ENCODE data around the gene PBLD.
"Not testable (repeated sequence)": the region's sequence is repeated elsewhere in the genome, so short reads cannot be mapped to it uniquely, and the experiment has no call there.

The PBLD gene

DNA sequence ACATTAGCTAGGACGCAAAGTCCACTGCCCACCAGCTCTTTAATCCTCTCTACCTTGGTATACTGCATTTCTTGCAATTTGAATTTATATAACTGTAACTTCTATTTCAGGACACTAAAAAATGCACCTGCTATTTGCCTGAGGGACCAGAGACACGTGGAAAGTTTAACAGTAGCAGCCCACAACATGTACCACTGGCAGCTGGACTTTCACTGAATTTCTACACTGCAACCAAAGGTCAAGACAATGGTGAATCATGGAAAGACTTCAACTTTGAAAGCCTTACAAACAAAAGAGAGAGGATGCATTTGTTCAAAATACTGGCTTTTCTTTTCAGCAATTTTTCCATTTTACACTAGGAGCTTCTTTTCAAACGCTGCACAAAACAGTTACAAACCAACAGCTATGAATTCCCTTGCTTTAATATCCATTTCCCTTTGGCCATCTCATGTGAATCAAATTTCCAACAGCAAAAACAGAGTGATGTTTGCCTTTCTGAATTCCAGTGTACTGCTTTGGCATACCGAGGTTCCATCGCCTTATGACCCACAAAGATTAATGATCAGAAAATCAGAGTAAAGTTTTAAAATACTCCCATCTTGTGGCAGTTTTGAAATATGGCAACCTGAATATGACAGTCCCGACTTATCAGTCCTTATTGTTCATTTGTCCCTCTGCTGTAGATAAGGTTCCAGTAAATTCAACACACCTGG, 30.8 kb downstream of the PBLD start:
- no peaks in the 10 kb centered on the region for H3K36me3 ChIP-seq (ENCODE audit: control insufficient read depth, insufficient read depth, low read length, severe bottlenecking)
- no peaks in the 10 kb centered on the region for H3K9me3 ChIP-seq (ENCODE audit: control insufficient read depth, low read length)
- peak overlapping the region; percentile 14 for H3K4me3 ChIP-seq (ENCODE audit: low read length)
- peaks cover 13% of the 10 kb centered on the region for H3K4me1 ChIP-seq (ENCODE audit: control insufficient read depth, insufficient read depth, low read length)
- H3K9ac ChIP-seq (ENCODE audit: low read length), result peak overlapping the region; percentile 6
- DNase-seq (ENCODE audit: low read depth), result peak; percentile 83
- H3K27me3 ChIP-seq (replicated peaks; ENCODE audit: control insufficient read depth, insufficient read depth, low read length), result no peaks in the 10 kb centered on the region

DNA sequence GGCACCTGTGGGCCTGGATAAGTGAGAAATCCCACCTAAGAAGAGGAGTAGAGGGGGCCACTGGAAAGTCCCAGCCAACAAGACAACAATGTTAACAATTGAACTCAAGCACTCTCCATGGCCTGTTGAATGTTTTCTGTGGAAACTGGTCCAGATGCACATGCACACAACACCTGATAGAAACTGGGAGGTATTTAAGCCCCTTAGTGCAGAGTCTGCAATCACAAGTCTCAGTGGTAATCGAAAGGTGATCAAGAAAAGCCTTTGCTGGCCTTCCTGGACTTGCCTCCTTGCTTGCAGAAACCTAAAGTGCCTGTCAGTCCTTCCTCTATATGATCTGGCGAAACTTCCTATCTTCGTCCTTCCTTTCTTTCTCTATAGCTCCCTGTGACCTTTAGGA, 31.4 kb downstream of the PBLD start:
- Histone ChIP-seq H3K9me3 (ENCODE audit: control insufficient read depth, low read length) (no peaks in the 10 kb centered on the region), H3K4me3 (ENCODE audit: low read length) (no peak overlapping the region), H3K27me3 (replicated peaks; ENCODE audit: control insufficient read depth, insufficient read depth, low read length) (no peaks in the 10 kb centered on the region), H3K36me3 (ENCODE audit: control insufficient read depth, insufficient read depth, low read length, severe bottlenecking) (no peaks in the 10 kb centered on the region), H3K9ac (ENCODE audit: low read length) (no peak overlapping the region), H3K4me1 (ENCODE audit: control insufficient read depth, insufficient read depth, low read length) (peaks cover 20% of the 10 kb centered on the region)
- DNase-seq (ENCODE audit: low read depth), result no peak

DNA sequence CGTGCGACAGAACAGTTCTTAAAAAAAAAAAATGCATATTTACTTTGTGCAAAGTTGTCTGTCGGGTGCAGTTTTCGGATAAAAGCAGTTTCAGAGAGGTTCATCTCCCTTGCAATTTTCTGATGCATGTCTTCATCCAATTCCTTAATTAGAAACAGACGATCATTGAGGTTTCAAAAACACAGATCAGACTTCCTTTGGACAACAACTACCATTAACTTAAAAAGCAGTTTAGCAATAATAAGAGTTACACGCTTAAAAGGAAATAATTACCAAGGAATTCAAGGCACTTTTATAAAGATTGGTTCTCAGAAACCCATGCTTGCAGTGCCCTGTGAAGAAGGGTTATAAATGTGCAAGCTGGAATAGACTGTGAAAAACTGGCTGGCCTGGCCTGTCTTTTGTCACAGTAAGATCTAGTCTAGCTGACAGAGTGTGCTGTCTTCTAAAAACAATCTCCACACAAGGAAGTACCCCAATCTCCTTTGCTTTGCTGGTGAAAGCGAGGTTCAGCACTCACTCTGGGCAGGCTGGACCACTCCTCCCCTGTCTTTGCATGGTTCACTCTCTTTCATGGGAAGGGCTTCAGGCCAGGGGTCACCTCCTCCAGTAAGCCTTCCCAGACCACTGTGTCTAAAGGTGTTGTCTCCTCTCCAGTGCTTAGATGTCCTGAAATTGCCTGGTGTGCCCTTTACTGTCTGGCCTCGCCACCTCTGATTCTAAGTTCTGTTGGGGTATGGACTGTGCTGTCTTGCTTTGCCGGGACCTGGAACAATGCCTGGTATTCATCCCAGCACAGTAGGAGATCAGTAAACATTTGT, 35.7 kb downstream of the PBLD start:
- peaks cover 21% of the 10 kb centered on the region for H3K4me1 ChIP-seq (ENCODE audit: control insufficient read depth, insufficient read depth, low read length)
- no peaks in the 10 kb centered on the region for H3K36me3 ChIP-seq (ENCODE audit: control insufficient read depth, insufficient read depth, low read length, severe bottlenecking)
- H3K27me3 ChIP-seq (replicated peaks; ENCODE audit: control insufficient read depth, insufficient read depth, low read length), result no peaks in the 10 kb centered on the region
- H3K9ac ChIP-seq (ENCODE audit: low read length), result peak overlapping the region; percentile 3
- DNase-seq (ENCODE audit: low read depth), result peak; percentile 69
- no peak overlapping the region for H3K4me3 ChIP-seq (ENCODE audit: low read length)
- no peaks in the 10 kb centered on the region for H3K9me3 ChIP-seq (ENCODE audit: control insufficient read depth, low read length)

DNA sequence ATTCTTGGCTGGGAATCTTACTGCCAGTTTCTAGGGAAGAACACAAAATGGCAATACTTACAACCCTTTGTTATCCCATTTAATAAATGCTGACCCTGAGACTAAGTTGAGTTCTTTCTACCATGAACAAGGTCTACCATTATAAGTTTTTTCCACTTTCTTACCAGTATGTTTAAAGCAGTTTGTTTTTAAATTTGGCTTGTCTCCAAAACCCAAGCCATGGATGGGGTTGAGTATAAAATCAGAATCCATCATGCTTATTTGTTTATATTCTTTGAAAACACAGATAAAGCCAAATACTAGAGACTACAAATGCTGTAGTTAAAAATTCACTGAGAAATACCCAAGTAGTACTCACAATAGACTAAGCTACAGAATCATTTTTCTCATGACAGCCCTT, 42.0 kb downstream of the PBLD start:
- H3K9ac ChIP-seq (ENCODE audit: low read length), result no peak overlapping the region
- no peaks in the 10 kb centered on the region for H3K27me3 ChIP-seq (replicated peaks; ENCODE audit: control insufficient read depth, insufficient read depth, low read length)

DNA sequence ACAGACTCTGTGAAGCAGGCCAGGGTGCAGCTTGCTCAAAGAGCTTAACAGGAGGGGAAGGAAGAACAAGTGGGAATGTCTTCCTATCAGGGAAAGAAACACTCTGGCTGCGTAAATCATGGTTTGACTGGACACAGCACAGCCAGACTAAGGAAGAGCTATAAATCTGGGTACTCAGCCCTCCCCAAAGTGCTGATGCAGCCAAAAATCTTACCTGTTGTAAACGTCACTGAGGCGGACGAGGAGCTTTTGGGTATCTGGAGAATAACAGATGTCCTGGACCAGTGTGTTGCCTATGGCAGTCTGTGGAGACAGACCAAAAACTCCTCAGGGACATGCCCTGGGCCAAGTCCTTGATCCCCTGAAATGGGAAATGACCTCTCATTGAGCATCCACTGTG, 44.0 kb downstream of the PBLD start:
- Histone ChIP-seq H3K36me3 (ENCODE audit: control insufficient read depth, insufficient read depth, low read length, severe bottlenecking) (peaks cover 6% of the 10 kb centered on the region), H3K4me1 (ENCODE audit: control insufficient read depth, insufficient read depth, low read length) (no peaks in the 10 kb centered on the region)
- no peak for DNase-seq (ENCODE audit: low read depth)

More for the DNA sequence above, 42.0 kb downstream of the PBLD start:
- Histone ChIP-seq H3K36me3 (ENCODE audit: control insufficient read depth, insufficient read depth, low read length, severe bottlenecking) (peaks cover 6% of the 10 kb centered on the region), H3K4me3 (ENCODE audit: low read length) (no peak overlapping the region), H3K9me3 (ENCODE audit: control insufficient read depth, low read length) (no peaks in the 10 kb centered on the region), H3K4me1 (ENCODE audit: control insufficient read depth, insufficient read depth, low read length) (no peaks in the 10 kb centered on the region)
- DNase-seq (ENCODE audit: low read depth), result no peak

DNA sequence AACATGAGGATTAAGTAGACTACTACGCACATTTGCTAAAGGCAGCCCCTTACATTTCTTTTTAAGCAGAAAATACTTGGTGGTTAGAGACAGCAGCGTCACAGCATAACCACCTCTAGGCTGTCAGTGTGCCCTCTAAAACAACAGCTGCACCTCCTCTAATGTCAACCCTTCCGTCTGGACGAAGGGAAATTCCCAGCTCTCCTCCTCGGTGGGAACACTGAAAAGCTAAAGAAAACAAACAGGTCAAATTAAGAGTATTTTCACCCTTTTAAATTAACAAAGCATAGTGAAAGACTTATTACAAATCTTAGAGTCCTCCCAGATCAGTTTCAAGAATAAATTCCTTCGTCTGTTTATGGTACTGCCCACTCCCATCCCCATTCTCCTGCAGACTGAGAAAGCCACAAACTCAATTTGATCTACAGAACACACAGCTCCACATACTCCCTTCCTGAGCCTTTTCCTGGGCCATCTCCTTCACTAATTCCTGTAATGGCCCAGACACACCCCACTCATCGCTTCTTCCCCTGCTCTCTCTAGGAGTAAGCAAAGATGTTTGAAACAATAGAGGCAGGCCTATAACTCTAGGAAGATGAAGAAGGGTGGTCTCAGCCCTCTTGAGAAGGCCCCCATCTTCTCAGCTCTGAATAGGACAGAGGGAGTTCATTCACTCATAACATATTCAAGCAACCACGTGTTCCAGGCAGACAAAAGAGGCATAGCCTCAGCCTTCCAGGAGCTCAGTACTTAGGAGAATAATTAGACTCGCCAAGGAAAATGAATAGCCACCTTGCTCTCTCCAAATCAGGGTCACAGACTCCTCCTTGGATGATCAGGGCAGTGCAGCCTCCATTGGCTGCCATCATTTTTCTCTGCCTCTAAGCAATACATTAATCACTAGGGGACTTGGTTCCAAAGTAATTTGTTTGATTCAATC, 48.4 kb downstream of the PBLD start:
- DNase-seq (ENCODE audit: low read depth), result no peak
- no peak overlapping the region for H3K4me3 ChIP-seq (ENCODE audit: low read length)
- peaks cover 6% of the 10 kb centered on the region for H3K36me3 ChIP-seq (ENCODE audit: control insufficient read depth, insufficient read depth, low read length, severe bottlenecking)
- H3K9me3 ChIP-seq (ENCODE audit: control insufficient read depth, low read length), result no peaks in the 10 kb centered on the region
- H3K9ac ChIP-seq (ENCODE audit: low read length), result no peak overlapping the region
- H3K27me3 ChIP-seq (replicated peaks; ENCODE audit: control insufficient read depth, insufficient read depth, low read length), result no peaks in the 10 kb centered on the region
- H3K4me1 ChIP-seq (ENCODE audit: control insufficient read depth, insufficient read depth, low read length), result no peaks in the 10 kb centered on the region

More for the DNA sequence above, 44.0 kb downstream of the PBLD start:
- Histone ChIP-seq H3K9ac (ENCODE audit: low read length) (no peak overlapping the region), H3K27me3 (replicated peaks; ENCODE audit: control insufficient read depth, insufficient read depth, low read length) (no peaks in the 10 kb centered on the region), H3K4me3 (ENCODE audit: low read length) (no peak overlapping the region), H3K9me3 (ENCODE audit: control insufficient read depth, low read length) (no peaks in the 10 kb centered on the region)

DNA sequence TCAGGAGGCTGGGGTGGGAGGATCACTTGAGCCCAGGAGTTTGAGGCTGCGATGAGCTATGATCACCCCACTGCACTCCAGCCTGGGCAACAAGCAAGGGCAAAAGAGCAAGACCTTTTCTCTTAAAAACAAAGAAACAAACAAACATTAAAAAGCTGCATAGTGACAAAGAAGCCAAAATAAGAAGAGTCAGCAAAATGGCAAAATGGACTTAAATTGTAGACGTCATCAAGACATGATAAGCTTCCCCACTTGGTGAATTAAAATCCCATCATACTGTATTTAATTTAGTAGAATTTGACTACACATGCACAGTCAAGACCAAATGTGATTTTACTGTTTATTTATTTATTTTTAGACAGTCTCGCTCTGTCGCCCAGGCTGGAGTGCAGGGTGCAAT, 52.0 kb downstream of the PBLD start:
- Histone ChIP-seq H3K9ac (ENCODE audit: low read length) (no peak overlapping the region), H3K27me3 (replicated peaks; ENCODE audit: control insufficient read depth, insufficient read depth, low read length) (no peaks in the 10 kb centered on the region), H3K4me1 (ENCODE audit: control insufficient read depth, insufficient read depth, low read length) (no peaks in the 10 kb centered on the region), H3K36me3 (ENCODE audit: control insufficient read depth, insufficient read depth, low read length, severe bottlenecking) (no peaks in the 10 kb centered on the region), H3K9me3 (ENCODE audit: control insufficient read depth, low read length) (no peaks in the 10 kb centered on the region), H3K4me3 (ENCODE audit: low read length) (no peak overlapping the region)
- no peak for DNase-seq (ENCODE audit: low read depth)

DNA sequence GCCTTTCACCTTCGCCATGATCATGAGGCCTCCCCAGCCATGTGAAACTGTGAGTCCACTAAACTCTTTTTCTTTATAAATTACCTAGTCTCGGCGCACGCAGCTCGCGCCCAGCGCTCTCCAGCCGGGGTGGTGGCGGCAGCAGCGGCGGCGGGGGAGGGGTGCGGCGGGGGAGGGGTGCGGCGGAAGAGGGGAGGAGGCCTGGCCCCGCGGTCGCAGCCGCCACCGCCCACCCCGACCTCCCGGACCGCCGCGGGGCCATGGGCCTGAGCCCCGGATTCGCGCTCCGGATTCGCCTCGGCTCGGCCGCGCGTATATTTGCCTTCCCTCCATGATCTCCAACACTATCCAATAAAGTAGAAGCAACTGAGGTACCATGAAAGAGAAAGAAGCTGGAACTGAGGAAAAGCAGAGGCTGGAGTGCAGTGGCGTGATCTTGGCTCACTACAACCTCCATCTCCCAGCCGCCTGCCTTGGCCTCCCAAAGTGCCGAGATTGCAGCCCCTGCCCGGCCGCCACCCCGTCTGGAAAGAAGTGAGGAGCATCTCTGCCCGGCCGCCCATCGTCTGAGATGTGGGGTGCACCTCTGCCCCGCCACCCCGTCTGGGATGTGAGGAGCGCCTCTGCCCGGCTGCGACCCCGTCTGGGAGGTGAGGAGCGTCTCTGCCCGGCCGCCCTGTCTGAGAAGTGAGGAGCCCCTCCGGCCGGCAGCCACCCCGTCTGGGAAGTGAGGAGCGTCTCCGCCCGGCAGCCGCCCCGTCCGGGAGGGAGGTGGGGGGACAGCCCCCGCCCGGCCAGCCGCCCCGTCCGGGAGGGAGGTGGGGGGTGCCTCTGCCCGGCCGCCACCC, 53.6 kb downstream of the PBLD start:
- not testable (repeated sequence) for DNase-seq (ENCODE audit: low read depth); H3K4me1 ChIP-seq (ENCODE audit: control insufficient read depth, insufficient read depth, low read length); H3K27me3 ChIP-seq (replicated peaks; ENCODE audit: control insufficient read depth, insufficient read depth, low read length); H3K9me3 ChIP-seq (ENCODE audit: control insufficient read depth, low read length); H3K9ac ChIP-seq (ENCODE audit: low read length); H3K4me3 ChIP-seq (ENCODE audit: low read length); H3K36me3 ChIP-seq (ENCODE audit: control insufficient read depth, insufficient read depth, low read length, severe bottlenecking)

DNA sequence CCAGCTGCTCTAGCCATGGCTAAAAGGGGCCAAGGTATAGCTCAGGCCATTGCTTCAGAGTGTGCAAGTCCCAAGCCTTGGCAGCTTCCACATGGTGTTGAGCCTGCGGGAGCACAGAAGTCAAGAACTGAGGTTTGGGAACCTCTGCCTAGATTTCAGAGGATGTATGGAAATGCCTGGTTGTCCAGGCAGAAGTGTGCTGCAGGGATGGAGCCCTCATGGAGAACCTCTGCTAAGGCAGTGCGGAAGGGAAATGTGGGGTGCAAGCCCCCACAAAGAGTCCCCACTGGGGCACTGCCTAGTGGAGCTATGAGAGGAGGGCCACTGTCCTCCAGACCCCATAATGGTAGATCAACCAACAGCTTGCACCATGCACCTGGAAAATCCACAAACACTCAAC, 54.9 kb downstream of the PBLD start:
- not testable (repeated sequence) for H3K4me3 ChIP-seq (ENCODE audit: low read length); H3K9ac ChIP-seq (ENCODE audit: low read length); H3K27me3 ChIP-seq (replicated peaks; ENCODE audit: control insufficient read depth, insufficient read depth, low read length); H3K9me3 ChIP-seq (ENCODE audit: control insufficient read depth, low read length); DNase-seq (ENCODE audit: low read depth); H3K4me1 ChIP-seq (ENCODE audit: control insufficient read depth, insufficient read depth, low read length); H3K36me3 ChIP-seq (ENCODE audit: control insufficient read depth, insufficient read depth, low read length, severe bottlenecking)

DNA sequence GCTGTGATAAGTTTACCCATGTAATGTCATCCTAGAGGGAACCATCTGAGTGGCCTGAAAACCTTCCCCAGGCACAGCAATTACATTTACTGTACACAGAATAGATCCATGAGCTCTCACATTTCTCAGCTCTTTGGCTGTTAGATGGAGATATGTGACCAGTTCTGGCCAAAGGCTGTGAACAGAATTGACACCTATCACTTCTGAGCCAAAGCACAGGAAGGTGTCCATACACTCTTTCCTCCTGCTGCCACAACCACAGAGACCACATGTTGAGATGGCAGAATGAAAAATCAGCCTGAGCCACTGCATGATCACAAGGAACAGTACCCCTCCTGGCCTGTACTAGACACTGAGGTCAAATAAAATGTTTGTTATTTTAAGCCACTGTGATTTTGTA, 56.5 kb downstream of the PBLD start:
- H3K36me3 ChIP-seq (ENCODE audit: control insufficient read depth, insufficient read depth, low read length, severe bottlenecking), result no peaks in the 10 kb centered on the region
- H3K27me3 ChIP-seq (replicated peaks; ENCODE audit: control insufficient read depth, insufficient read depth, low read length), result no peaks in the 10 kb centered on the region
- DNase-seq (ENCODE audit: low read depth), result no peak
- H3K4me1 ChIP-seq (ENCODE audit: control insufficient read depth, insufficient read depth, low read length), result peaks cover 5% of the 10 kb centered on the region
- no peak overlapping the region for H3K9ac ChIP-seq (ENCODE audit: low read length)
- H3K4me3 ChIP-seq (ENCODE audit: low read length), result no peak overlapping the region
- H3K9me3 ChIP-seq (ENCODE audit: control insufficient read depth, low read length), result no peaks in the 10 kb centered on the region

Measured in adipocyte (in vitro differentiated cells).